ENCODE measurements around the gene RPS25.
"Not testable (repeated sequence)": the region's sequence is repeated elsewhere in the genome, so short reads cannot be mapped to it uniquely, and the experiment has no call there.

Gene RPS25

GRCh38 chr11:119038884-119039283 is 20.7 kb upstream of the RPS25 start:
- DNase-seq = no peak

- DNase-seq = no peak
Observed at GRCh38 chr11:119034813-119035212, 16.7 kb upstream of the RPS25 start.

GRCh38 chr11:119033421-119033820 is 15.3 kb upstream of the RPS25 start:
- DNase-seq = not testable (repeated sequence)

GRCh38 chr11:119031912-119032280 is 13.8 kb upstream of the RPS25 start:
- no peak for DNase-seq

- peak; percentile 98 for DNase-seq
Observed at GRCh38 chr11:119030329-119031047, 12.3 kb upstream of the RPS25 start, which contains the start of gene SLC37A4. TSS of gene SLC37A4 (minus strand) at chr11:119030877.

GRCh38 chr11:119030029-119030328 is 11.8 kb upstream of the RPS25 start:
- no peak for DNase-seq

- DNase-seq = no peak
Observed at GRCh38 chr11:119029340-119030028, 11.3 kb upstream of the RPS25 start.

- no peak for DNase-seq
Observed at GRCh38 chr11:119029069-119029339, 10.9 kb upstream of the RPS25 start.

- no peak for DNase-seq
Observed at GRCh38 chr11:119028346-119029068, 10.4 kb upstream of the RPS25 start.

GRCh38 chr11:119027561-119028345 is 9.6 kb upstream of the RPS25 start:
- DNase-seq = no peak

- no peak for DNase-seq
Observed at GRCh38 chr11:119026970-119027369, 8.8 kb upstream of the RPS25 start.

GRCh38 chr11:119025978-119026766 is 8.0 kb upstream of the RPS25 start:
- no peak for DNase-seq

- DNase-seq = no peak
Observed at GRCh38 chr11:119025541-119025940, 7.4 kb upstream of the RPS25 start.

- DNase-seq = no peak
Observed at GRCh38 chr11:119025099-119025473, 6.9 kb upstream of the RPS25 start.

- no peak for DNase-seq
Observed at GRCh38 chr11:119024430-119025098, 6.4 kb upstream of the RPS25 start.

GRCh38 chr11:119023741-119024140 is 5.6 kb upstream of the RPS25 start:
- no peak for DNase-seq

GRCh38 chr11:119021631-119022030 is 3.5 kb upstream of the RPS25 start:
- DNase-seq = no peak

- no peak for DNase-seq
Observed at GRCh38 chr11:119019996-119020395, 1.9 kb upstream of the RPS25 start.

- DNase-seq = not testable (repeated sequence)
Observed at GRCh38 chr11:119017377-119017776, 766 bp downstream of the RPS25 start.

GRCh38 chr11:119016216-119017009 is 1.7 kb downstream of the RPS25 start:
- DNase-seq = no peak

GRCh38 chr11:119015054-119015611 is 3.0 kb downstream of the RPS25 start:
- no peak for DNase-seq

All from NCI-H1092 (cell line).